A673 (cell line): ENCODE results near the gene OBP2A. TPM values are rescaled to one million over a fixed set of nuclear protein-coding genes. Genes with fewer than 3 reads are reported as not detected.

Source experiments
- BruUV-seq: library from RNA; stranded (reverse); fragments of 400-500 nt; replicated peaks from 2 replicates; lab custom pipeline; 2021; lab: Mats Ljungman, UMichigan
- CTCF ChIA-PET: fragments of 300-600 bp; sonication (Branson Sonifier 250); formaldehyde crosslinking; loops from one replicate; lab custom pipeline; 2022; ENCODE audit warnings: antibody characterized with exemption; lab: Charles Lee
- POLR2A ChIA-PET: fragments of 300-600 bp; sonication (Branson Sonifier 250); formaldehyde crosslinking; loops from one replicate; lab custom pipeline; 2022; ENCODE audit warnings: antibody characterized with exemption; ENCODE audit not compliant: low non-redundant PET; lab: Charles Lee
- DNase-seq: peaks from one replicate; pipeline ENCODE4 v3.0.0-alpha.2; 2015; ENCODE audit warnings: low spot score
- H3K27ac ChIP-seq: fragments of 200-600 bp; sonication (generic); 2 replicates; pipeline ENCODE4 v1.5.1; 2016; ENCODE audit warnings: mixed run types, low read depth, mild to moderate bottlenecking, mixed read lengths, antibody characterized with exemption, low read length; ENCODE audit not compliant: poor library complexity, severe bottlenecking
- H3K27me3 ChIP-seq: fragments of 200-600 bp; sonication (generic); replicated peaks from 2 replicates; pipeline ENCODE4 v1.6.1; 2017; ENCODE audit warnings: mixed run types, low read depth, mild to moderate bottlenecking, mixed read lengths, antibody characterized with exemption, low read length; ENCODE audit not compliant: insufficient read depth, poor library complexity
- H3K36me3 ChIP-seq: fragments of 200-600 bp; sonication (generic); 2 replicates; pipeline ENCODE4 v1.6.1; 2016; ENCODE audit warnings: mixed run types, mild to moderate bottlenecking, mixed read lengths, antibody characterized with exemption, low read length; ENCODE audit not compliant: insufficient read depth, poor library complexity, severe bottlenecking
- H3K4me1 ChIP-seq: fragments of 200-600 bp; sonication (generic); 2 replicates; pipeline ENCODE4 v1.6.1; 2017; ENCODE audit warnings: mixed run types, mild to moderate bottlenecking, mixed read lengths, antibody characterized with exemption, low read length; ENCODE audit not compliant: insufficient read depth, poor library complexity, severe bottlenecking
- H3K4me3 ChIP-seq: fragments of 200-600 bp; sonication (generic); 2 replicates; pipeline ENCODE4 v1.5.1; 2016; ENCODE audit warnings: low read depth, mixed run types, mild to moderate bottlenecking, mixed read lengths, low read length; ENCODE audit not compliant: poor library complexity, severe bottlenecking
- H3K9me3 ChIP-seq: fragments of 200-600 bp; sonication (generic); 2 replicates; pipeline ENCODE4 v1.6.1; 2016; ENCODE audit warnings: mixed run types, low read depth, mild to moderate bottlenecking, mixed read lengths, antibody characterized with exemption, low read length; ENCODE audit not compliant: poor library complexity, severe bottlenecking
- EZH2 ChIP-seq: fragments of 200-600 bp; sonication (generic); IDR thresholded peaks from 2 replicates; pipeline ENCODE4 v1.6.1; 2017; ENCODE audit warnings: borderline replicate concordance, low read depth, mild to moderate bottlenecking, mixed read lengths, antibody characterized with exemption, low read length; ENCODE audit not compliant: poor library complexity, severe bottlenecking
- intact Hi-C: fragments of 100-400 bp; cut with micrococcal nuclease; formaldehyde crosslinking; loops from one replicate; pipeline ENCODE4 v1.10.0; 2022; ENCODE audit not compliant: unreplicated experiment
- total RNA-seq: library from RNA; stranded (reverse); gene quantifications from 2 replicates; pipeline ENCODE4 v1.2.3, GENCODE V29; 2021
- TF ChIP-seq, protein P1 (sequence below): fragments of 300-800, 200-600 bp; sonication (generic); conservative IDR thresholded peaks from 2 replicates; pipeline ENCODE4 v1.5.1; 2017; ENCODE audit warnings: low read depth, mild to moderate bottlenecking, antibody characterized with exemption, low read length, moderate library complexity, mixed read lengths

The OBP2A gene
- total RNA-seq, 1 experiment from 2014 or later, result not detected

DNA sequence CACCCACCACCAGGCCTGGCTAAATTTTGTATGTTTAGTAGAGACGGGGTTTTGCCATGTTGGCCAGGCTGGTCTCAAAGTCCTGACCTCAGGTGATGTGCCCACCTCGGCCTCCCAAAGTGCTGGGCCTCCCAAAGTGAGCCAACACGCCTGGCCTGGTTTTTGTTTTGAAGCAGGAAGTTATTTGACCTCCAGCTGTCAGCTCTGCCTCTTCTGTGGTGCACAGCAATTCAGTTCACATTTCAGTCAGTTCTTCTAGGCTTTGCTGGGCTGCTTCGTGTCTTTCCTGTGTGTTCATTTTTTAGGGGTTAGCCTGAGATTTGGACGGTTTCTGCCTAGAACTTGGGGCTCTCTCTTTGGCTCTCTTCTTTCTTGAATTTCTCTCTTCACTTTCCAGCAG lies 15.8 kb upstream of the OBP2A start:
- H3K27me3 ChIP-seq, result peaks cover under 1% of the 10 kb centered on the region
- ChIA-PET CTCF (no interaction called here), POLR2A (no interaction called here)
- H3K4me3 ChIP-seq, result no peak overlapping the region
- no TSS peak for BruUV-seq
- H3K27ac ChIP-seq, result no peak overlapping the region
- H3K9me3 ChIP-seq, result no peaks in the 10 kb centered on the region
- DNase-seq, result no peak
- intact Hi-C loops, result no loop called here
- no peaks in the 10 kb centered on the region for H3K36me3 ChIP-seq
- H3K4me1 ChIP-seq, result no peaks in the 10 kb centered on the region
- TF ChIP-seq, protein P1, sequence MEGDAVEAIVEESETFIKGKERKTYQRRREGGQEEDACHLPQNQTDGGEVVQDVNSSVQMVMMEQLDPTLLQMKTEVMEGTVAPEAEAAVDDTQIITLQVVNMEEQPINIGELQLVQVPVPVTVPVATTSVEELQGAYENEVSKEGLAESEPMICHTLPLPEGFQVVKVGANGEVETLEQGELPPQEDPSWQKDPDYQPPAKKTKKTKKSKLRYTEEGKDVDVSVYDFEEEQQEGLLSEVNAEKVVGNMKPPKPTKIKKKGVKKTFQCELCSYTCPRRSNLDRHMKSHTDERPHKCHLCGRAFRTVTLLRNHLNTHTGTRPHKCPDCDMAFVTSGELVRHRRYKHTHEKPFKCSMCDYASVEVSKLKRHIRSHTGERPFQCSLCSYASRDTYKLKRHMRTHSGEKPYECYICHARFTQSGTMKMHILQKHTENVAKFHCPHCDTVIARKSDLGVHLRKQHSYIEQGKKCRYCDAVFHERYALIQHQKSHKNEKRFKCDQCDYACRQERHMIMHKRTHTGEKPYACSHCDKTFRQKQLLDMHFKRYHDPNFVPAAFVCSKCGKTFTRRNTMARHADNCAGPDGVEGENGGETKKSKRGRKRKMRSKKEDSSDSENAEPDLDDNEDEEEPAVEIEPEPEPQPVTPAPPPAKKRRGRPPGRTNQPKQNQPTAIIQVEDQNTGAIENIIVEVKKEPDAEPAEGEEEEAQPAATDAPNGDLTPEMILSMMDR, result no peak
- TF ChIP-seq EZH2, result no peak

DNA sequence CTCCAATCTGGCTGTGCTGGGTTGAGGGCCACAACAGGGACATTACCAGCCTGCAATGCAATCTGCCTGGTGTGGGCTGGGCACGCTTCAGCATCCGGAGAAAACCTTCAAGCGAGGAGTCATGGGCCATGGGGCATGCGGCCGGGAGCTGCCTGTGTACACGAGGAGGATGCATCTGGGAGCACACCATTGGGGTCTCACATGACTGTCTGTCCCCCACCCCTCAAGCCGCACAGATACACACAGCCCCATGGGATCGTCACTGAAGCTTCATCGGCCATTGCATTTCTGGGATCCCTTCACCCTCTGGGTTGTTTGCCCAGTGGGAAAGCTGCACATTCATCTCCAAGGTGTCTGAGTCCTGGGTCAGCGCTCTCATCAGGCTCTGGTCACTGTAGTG lies 14.8 kb upstream of the OBP2A start:
- Histone ChIP-seq H3K27me3 (peaks cover 6% of the 10 kb centered on the region), H3K4me3 (no peak overlapping the region), H3K36me3 (no peaks in the 10 kb centered on the region), H3K27ac (no peak overlapping the region), H3K4me1 (no peaks in the 10 kb centered on the region), H3K9me3 (no peaks in the 10 kb centered on the region)
- no peak for DNase-seq
- intact Hi-C loops, result no loop called here
- TF ChIP-seq, protein P1, result no peak
- TF ChIP-seq EZH2, result no peak
- CTCF ChIA-PET, result no interaction called here
- BruUV-seq, result no TSS peak
- POLR2A ChIA-PET, result no interaction called here

DNA sequence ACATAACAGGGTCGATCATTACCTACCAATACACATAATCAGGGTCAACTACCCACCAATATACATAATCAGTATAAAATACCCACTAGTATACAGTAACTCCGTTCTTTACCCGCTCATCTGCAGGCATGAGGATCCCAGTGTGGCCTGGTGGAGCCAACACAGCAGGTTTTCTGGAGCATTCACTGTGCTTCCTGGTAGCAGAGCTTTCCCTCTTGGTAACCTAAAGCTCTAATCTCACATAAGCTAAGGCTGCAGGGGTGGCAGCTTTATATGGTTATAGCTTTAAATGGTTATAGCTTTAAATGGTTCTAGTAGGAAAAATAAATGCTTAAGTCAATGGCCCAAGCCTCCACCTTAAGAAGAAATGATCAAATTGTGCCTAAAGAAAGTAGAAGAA lies 12.8 kb upstream of the OBP2A start:
- no peaks in the 10 kb centered on the region for H3K36me3 ChIP-seq
- CTCF ChIA-PET, result no interaction called here
- intact Hi-C loops, result no loop called here
- no TSS peak for BruUV-seq
- DNase-seq, result peak; percentile 18
- TF ChIP-seq, protein P1, result no peak
- TF ChIP-seq EZH2, result no peak
- peaks cover 11% of the 10 kb centered on the region for H3K27me3 ChIP-seq
- H3K9me3 ChIP-seq, result no peaks in the 10 kb centered on the region
- no peak overlapping the region for H3K27ac ChIP-seq
- H3K4me1 ChIP-seq, result no peaks in the 10 kb centered on the region
- POLR2A ChIA-PET, result no interaction called here
- no peak overlapping the region for H3K4me3 ChIP-seq
